RWPE2 (cell line): ENCODE results near the gene MYO5B.

Source experiments
- ATAC-seq: fragments of 200-7000 bp; cut with Tn5 transposase; 3 replicates; pipeline ENCODE4 v1.9.1; 2021; ENCODE audit warnings: low read depth
- DNase-seq: peaks from one replicate; pipeline ENCODE4 v3.0.0-alpha.2; 2020; ENCODE audit warnings: low spot score
- H3K27ac ChIP-seq: fragments of 450-650 bp; 2 replicates; pipeline ENCODE4 v1.5.1; 2017; ENCODE audit warnings: mild to moderate bottlenecking; ENCODE audit not compliant: poor library complexity, severe bottlenecking
- H3K27me3 ChIP-seq: fragments of 250-450 bp; sonication (Bioruptor Pico); 2 replicates; pipeline ENCODE4 v1.5.1; 2021; ENCODE audit warnings: mild to moderate bottlenecking, moderate library complexity; ENCODE audit not compliant: insufficient read depth, poor library complexity, severe bottlenecking
- H3K36me3 ChIP-seq: fragments of 250-450 bp; sonication (Bioruptor Pico); 2 replicates; pipeline ENCODE4 v1.5.1; 2020; ENCODE audit warnings: low read depth, mild to moderate bottlenecking, moderate library complexity
- H3K4me1 ChIP-seq: fragments of 250-450 bp; sonication (Bioruptor Pico); 2 replicates; pipeline ENCODE4 v1.5.1; 2021; ENCODE audit warnings: mild to moderate bottlenecking, moderate library complexity; ENCODE audit not compliant: insufficient read depth, poor library complexity, severe bottlenecking
- H3K4me3 ChIP-seq: fragments of 250-450 bp; sonication (Bioruptor Pico); 2 replicates; pipeline ENCODE4 v1.5.1; 2021; ENCODE audit warnings: mild to moderate bottlenecking, moderate library complexity; ENCODE audit not compliant: severe bottlenecking
- H3K9me3 ChIP-seq: fragments of 250-450 bp; sonication (Bioruptor Pico); 2 replicates; pipeline ENCODE4 v1.5.1; 2021; ENCODE audit warnings: mild to moderate bottlenecking, moderate library complexity; ENCODE audit not compliant: severe bottlenecking
- TF ChIP-seq, protein P1 (sequence below): fragments of 450-650 bp; IDR thresholded peaks from one replicate; pipeline ENCODE4 v1.5.1; 2017; ENCODE audit warnings: mild to moderate bottlenecking, moderate library complexity; ENCODE audit not compliant: poor library complexity, severe bottlenecking

Gene MYO5B

GRCh38 chr18:49843778-49844625 is 350.9 kb downstream of the MYO5B start:
- Histone ChIP-seq H3K36me3 (no peaks in the 10 kb centered on the region), H3K4me3 (no peak overlapping the region), H3K9me3 (no peaks in the 10 kb centered on the region), H3K27me3 (no peaks in the 10 kb centered on the region), H3K4me1 (peaks cover 15% of the 10 kb centered on the region), H3K27ac (no peak overlapping the region)
- no peak for ATAC-seq
- TF ChIP-seq, protein P1, sequence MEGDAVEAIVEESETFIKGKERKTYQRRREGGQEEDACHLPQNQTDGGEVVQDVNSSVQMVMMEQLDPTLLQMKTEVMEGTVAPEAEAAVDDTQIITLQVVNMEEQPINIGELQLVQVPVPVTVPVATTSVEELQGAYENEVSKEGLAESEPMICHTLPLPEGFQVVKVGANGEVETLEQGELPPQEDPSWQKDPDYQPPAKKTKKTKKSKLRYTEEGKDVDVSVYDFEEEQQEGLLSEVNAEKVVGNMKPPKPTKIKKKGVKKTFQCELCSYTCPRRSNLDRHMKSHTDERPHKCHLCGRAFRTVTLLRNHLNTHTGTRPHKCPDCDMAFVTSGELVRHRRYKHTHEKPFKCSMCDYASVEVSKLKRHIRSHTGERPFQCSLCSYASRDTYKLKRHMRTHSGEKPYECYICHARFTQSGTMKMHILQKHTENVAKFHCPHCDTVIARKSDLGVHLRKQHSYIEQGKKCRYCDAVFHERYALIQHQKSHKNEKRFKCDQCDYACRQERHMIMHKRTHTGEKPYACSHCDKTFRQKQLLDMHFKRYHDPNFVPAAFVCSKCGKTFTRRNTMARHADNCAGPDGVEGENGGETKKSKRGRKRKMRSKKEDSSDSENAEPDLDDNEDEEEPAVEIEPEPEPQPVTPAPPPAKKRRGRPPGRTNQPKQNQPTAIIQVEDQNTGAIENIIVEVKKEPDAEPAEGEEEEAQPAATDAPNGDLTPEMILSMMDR, result no peak
- no peak for DNase-seq

DNA sequence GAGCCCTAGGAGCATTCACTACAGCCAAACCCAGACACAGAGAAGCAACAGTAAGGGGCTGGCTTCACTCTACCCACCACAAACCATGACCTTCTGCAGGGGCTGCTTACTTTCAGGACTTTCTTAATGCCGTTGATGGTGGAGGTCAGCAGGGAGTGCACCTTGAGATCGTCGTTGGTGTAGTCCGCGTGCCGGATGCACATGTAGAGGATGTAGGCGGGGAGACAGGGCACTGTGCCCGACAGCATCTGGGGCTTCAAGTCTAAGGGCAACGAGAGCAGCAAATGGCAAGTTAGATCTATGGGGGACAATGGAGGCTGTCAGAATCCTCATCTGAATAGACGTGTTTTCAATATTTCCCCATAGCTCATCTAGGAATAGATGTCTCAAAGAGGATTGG is 351.8 kb downstream of the MYO5B start:
- TF ChIP-seq, protein P1, result no peak
- ATAC-seq (no peak), DNase-seq (no peak)
- H3K4me3 ChIP-seq, result no peak overlapping the region
- no peak overlapping the region for H3K27ac ChIP-seq
- H3K36me3 ChIP-seq, result no peaks in the 10 kb centered on the region
- peaks cover 16% of the 10 kb centered on the region for H3K4me1 ChIP-seq
- no peaks in the 10 kb centered on the region for H3K27me3 ChIP-seq
- no peaks in the 10 kb centered on the region for H3K9me3 ChIP-seq

DNA sequence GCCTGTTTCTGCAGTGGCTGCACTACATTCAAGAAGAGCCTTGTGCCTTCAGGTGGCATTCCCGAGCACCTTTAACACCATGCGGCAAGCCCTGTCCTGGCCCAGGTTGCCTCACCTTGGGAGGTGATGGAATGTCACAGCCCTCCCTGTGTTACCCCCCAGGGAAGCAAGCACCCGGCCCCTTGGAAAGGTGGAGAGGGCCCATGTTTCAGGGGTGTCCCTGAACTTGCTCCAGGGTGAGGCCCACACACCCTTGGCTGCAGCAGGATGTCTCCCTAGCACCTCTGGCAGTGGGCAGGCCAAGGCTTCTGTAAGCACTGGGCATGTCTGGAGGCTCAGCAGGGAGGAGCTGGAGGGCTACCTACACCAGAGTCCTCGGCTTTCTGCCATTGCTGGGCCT is 352.3 kb downstream of the MYO5B start:
- no peaks in the 10 kb centered on the region for H3K36me3 ChIP-seq
- no peak overlapping the region for H3K4me3 ChIP-seq
- peaks cover 21% of the 10 kb centered on the region for H3K4me1 ChIP-seq
- H3K27me3 ChIP-seq, result no peaks in the 10 kb centered on the region
- DNase-seq, result no peak
- H3K9me3 ChIP-seq, result no peaks in the 10 kb centered on the region
- no peak for ATAC-seq
- no peak overlapping the region for H3K27ac ChIP-seq
- TF ChIP-seq, protein P1, result no peak

- DNase-seq (no peak), ATAC-seq (no peak)
- no peak overlapping the region for H3K27ac ChIP-seq
- H3K9me3 ChIP-seq, result no peaks in the 10 kb centered on the region
- H3K27me3 ChIP-seq, result no peaks in the 10 kb centered on the region
- H3K4me3 ChIP-seq, result no peak overlapping the region
- H3K4me1 ChIP-seq, result peaks cover 26% of the 10 kb centered on the region
- TF ChIP-seq, protein P1, result no peak
- H3K36me3 ChIP-seq, result peaks cover 7% of the 10 kb centered on the region; the same call in 1 of the 2 replicates
Observed at GRCh38 chr18:49841236-49842217, 353.4 kb downstream of the MYO5B start.
